Hypothalamus (tissue), 51 donors: ENCODE data around the gene HTR3B.

Source experiments
- DNase-seq, 51 donors: peaks; one replicate each; lab custom pipeline; 2025; lab: John Stamatoyannopoulos, UW

Gene HTR3B

DNA sequence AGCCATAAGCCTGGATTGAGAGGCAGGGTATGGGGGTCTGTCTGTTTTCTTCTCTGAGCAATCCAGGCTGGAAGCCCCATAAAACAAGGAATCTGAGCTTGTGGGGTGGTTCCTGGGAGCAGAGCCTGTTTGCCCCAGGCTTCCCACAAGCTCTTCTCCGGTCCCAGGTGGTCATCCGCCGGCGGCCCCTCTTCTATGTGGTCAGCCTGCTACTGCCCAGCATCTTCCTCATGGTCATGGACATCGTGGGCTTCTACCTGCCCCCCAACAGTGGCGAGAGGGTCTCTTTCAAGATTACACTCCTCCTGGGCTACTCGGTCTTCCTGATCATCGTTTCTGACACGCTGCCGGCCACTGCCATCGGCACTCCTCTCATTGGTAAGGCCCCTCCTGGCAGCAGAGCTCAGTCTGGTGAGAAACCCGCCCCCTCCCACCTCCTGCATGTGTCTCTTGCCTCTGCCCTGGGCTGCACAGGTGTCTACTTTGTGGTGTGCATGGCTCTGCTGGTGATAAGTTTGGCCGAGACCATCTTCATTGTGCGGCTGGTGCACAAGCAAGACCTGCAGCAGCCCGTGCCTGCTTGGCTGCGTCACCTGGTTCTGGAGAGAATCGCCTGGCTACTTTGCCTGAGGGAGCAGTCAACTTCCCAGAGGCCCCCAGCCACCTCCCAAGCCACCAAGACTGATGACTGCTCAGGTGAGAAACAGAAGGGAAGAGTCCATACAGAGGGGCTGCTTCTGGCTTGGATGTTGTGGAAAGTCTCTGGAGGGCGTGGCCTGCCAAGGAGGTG lies 82.0 kb downstream of the HTR3B start:
- no peak for DNase-seq

DNA sequence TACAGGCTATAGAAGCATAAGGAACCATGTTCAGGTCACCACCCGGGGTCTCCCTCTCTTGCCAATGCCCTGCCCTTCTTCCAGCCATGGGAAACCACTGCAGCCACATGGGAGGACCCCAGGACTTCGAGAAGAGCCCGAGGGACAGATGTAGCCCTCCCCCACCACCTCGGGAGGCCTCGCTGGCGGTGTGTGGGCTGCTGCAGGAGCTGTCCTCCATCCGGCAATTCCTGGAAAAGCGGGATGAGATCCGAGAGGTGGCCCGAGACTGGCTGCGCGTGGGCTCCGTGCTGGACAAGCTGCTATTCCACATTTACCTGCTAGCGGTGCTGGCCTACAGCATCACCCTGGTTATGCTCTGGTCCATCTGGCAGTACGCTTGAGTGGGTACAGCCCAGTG lies 84.8 kb downstream of the HTR3B start:
- no peak for DNase-seq

DNA sequence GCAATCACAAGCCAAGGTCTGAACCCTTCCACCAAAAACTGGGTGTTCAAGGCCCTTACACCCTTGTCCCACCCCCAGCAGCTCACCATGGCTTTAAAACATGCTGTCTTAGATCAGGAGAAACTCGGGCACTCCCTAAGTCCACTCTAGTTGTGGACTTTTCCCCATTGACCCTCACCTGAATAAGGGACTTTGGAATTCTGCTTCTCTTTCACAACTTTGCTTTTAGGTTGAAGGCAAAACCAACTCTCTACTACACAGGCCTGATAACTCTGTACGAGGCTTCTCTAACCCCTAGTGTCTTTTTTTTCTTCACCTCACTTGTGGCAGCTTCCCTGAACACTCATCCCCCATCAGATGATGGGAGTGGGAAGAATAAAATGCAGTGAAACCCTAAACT lies 85.3 kb downstream of the HTR3B start:
- no peak for DNase-seq

DNA sequence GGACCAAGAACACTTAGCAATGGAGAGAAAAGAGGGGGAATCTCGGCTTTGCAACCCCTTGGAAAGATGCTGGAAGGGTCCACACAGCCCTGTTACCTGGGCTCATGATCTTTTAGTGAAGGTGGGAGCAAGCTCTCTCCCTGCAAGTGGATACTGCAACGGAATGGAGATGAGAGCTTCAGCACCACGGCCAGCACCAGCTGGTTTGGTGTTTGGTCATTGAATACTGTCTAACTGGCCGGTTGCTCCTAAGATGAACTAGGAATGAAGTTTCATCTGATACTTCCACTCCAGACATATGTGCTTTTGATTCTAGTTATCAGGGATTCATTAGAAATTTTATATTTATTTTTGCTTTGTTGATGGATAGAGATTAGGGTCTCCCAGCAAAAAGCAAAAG lies 86.6 kb downstream of the HTR3B start:
- DNase-seq, result no peak

DNA sequence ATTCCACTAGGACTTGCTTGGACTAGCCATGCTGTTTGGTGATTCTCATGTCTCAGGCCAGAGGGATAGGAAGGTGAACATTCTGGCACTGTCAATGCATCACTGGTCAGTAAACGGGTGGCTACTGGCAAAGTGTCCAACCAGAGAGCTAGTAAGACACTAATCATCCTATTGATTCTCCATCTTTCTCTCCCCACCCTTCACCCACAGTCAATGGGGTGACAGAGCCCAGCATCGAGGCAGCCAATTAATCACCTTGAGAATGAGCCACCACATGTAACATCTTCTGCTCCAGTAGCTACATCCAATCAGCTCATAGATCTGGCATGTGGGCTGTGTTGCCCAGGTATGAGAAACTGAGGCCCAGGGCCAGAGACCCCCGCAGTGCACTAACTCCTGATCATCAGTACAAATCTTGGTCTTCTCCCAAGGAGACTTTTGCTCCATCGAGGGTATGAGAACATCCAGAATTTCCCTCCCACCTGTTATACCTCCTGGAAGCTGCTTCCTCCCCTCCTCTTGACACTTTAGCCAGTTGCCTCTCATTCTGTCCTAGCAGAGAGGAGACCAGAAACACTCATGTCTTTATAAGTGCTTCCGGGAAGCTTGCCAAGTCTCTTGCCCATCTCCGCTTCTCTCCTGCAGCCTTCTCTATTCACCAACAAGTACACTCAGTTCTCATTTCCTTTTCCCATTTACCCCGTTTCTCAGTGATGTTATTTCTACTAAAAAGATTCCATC lies 87.3 kb downstream of the HTR3B start:
- peak in 12 of 51 donors; percentile 2 to 42 (median 19) for DNase-seq

DNA sequence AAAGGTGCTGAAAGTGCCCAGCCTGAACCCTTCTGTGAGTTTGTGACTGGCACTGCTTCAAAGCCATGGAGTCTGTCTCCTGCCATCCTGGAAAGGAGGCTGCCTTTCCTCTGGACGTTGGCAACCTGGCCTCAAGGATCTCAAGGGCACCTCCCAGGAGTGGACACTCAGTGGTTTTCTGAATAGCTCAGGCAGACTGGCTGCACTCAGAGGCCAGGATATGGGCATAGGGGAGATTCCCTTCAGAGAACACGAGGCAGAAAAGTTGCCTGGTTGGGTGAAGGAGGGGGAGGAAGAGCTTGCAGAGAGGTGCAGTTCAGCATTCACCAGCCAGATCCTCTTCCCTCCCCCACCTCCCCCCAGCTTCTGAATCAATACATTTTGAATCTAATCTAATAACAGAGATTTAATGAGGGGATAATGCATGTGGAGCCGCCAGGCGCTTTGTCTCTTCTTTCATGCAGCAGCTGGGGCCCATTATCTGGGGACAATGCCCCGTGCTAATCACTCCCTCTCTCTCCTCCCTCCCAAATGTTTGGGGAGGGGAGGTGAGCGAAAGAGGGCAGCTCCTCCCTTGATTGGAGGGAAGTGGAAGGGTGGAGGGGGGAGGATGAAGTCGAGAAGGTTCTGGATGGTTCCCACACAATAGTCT lies 88.0 kb downstream of the HTR3B start:
- DNase-seq, result peak in 3 of 51 donors; percentile 7 to 42 (median 39)

DNA sequence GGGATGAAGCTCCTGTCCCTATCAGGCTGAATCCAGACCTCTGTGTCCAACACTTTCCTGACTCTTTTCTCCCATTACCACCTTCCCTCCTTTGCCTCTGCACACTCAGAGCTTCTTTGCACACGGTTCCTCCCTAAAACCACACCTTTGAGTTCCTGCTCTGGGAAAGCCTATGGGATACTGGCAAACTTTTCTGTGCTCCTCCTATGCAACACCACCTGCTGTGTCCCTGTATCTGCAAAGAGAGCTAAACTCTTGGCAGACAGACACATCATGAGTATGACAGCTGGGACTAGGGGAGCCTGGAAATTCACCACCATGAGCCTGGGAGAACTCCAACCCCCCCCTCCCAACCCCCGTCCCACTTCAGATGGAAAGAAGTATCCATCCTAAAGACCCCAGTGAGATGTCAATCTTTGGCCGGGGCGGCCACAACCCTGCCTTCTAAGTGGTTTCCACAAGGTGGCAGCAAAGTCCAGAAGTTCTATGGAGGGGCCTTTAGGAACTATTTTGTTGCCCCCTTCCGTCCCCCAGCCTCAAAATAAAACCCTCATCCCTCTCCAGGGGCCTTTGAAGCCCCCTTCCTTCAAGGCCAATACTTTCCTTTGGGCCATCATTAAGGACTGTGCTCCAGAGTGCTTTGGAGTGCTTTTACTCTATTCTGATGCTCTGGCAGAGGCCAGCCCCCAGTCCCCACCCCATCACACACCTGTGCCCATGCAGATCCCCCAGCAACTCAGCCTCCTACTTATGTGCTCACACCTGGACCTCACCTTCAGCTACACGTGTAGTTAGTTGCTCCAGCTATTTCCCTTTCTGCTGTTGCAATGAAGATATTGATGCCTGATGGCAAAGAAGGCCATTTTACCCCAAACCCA lies 89.7 kb downstream of the HTR3B start:
- DNase-seq, result peak in 9 of 51 donors; percentile 2 to 29 (median 7)
